Cardiac muscle cell (in vitro differentiated cells and primary cell): ENCODE data around the gene RMND5A. TPM values are rescaled to one million over a fixed set of nuclear protein-coding genes. Genes with fewer than 3 reads are reported as not detected.

Source experiments
- DNase-seq, 2 donors: peaks; one replicate each; pipeline versions ENCODE4 v3.0.0 to v3.0.0-alpha.2; 2010 to 2017; ENCODE audit warnings: low read depth in 1 of 2, low spot score in 1 of 2
- H3K27ac ChIP-seq: fragments of 200-600 bp; sonication (generic); 2 replicates; pipeline ENCODE4 v1.5.1; 2016
- H3K27me3 ChIP-seq: fragments of 200-600 bp; sonication (generic); 2 replicates; pipeline ENCODE4 v1.6.0; 2016; ENCODE audit warnings: control low read depth
- H3K36me3 ChIP-seq: fragments of 200-600 bp; sonication (generic); 2 replicates; pipeline ENCODE4 v1.5.1; 2016; ENCODE audit warnings: control low read depth
- H3K4me1 ChIP-seq: fragments of 200-600 bp; sonication (generic); 2 replicates; pipeline ENCODE4 v1.8.1; 2017; ENCODE audit warnings: low read depth, mild to moderate bottlenecking, mixed run types
- H3K4me3 ChIP-seq: fragments of 200-600 bp; sonication (generic); 2 replicates; pipeline ENCODE4 v1.5.1; 2016; ENCODE audit warnings: mild to moderate bottlenecking
- H3K9me3 ChIP-seq: fragments of 200-600 bp; sonication (generic); 2 replicates; pipeline ENCODE4 v1.5.1; 2017; ENCODE audit warnings: low read depth, mild to moderate bottlenecking, control low read depth
- CTCF ChIP-seq: IDR thresholded peaks from 2 replicates; pipeline ENCODE4 v1.5.1; 2012; ENCODE audit warnings: low read depth, mild to moderate bottlenecking, low read length
- polyA plus RNA-seq: library from polyadenylated mRNA; unstranded; fragments of >200 nt; fragmentation: Nextera tagmentation; extraction: Ambion mirVana; gene quantifications from 2 replicates; pipeline ENCODE4 v1.2.1, GENCODE V29; 2016
- total RNA-seq: library from RNA; depleted of rRNA; stranded (reverse); fragments of >200 nt; gene quantifications from 2 replicates; pipeline ENCODE4 v1.2.3, GENCODE V29; 2016

The RMND5A gene
- total and polyA plus RNA-seq, 2 experiments from 2014 or later = 30.8 to 63.4 TPM

GRCh38 chr2:86787736-86788135 is 67.6 kb downstream of the RMND5A start:
- peaks cover 76% of the 10 kb centered on the region for H3K27me3 ChIP-seq

DNA sequence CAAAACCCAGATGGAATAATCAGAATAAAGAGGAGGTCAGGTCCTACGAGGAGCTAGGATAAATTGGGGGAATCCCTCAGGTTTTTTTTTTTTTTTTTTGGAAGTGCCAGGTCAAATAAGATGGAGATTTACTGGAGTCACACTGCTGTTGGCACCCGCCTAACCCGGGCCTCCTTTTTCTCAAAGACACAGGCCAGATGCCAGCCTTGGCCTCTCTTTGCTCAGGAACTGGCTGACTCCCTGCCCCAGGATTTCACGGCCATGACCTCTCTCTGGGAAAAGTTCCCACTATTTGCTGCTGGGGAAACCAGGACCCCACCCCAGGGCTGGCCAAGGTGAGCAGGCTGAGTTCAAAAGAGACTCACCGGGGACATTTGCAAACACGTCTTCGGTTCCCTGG is 68.1 kb downstream of the RMND5A start:
- H3K27me3 ChIP-seq = peaks cover 80% of the 10 kb centered on the region
- no peak for DNase-seq
- no peak for TF ChIP-seq CTCF

More at GRCh38 chr2:86787736-86788135, 67.6 kb downstream of the RMND5A start:
- Histone ChIP-seq H3K36me3 (no peaks in the 10 kb centered on the region), H3K27ac (no peak overlapping the region), H3K4me3 (no peak overlapping the region), H3K4me1 (peaks cover under 1% of the 10 kb centered on the region), H3K9me3 (no peaks in the 10 kb centered on the region)
- no peak for TF ChIP-seq CTCF
- DNase-seq = peak in 1 of 2 donors; percentile 28

DNA sequence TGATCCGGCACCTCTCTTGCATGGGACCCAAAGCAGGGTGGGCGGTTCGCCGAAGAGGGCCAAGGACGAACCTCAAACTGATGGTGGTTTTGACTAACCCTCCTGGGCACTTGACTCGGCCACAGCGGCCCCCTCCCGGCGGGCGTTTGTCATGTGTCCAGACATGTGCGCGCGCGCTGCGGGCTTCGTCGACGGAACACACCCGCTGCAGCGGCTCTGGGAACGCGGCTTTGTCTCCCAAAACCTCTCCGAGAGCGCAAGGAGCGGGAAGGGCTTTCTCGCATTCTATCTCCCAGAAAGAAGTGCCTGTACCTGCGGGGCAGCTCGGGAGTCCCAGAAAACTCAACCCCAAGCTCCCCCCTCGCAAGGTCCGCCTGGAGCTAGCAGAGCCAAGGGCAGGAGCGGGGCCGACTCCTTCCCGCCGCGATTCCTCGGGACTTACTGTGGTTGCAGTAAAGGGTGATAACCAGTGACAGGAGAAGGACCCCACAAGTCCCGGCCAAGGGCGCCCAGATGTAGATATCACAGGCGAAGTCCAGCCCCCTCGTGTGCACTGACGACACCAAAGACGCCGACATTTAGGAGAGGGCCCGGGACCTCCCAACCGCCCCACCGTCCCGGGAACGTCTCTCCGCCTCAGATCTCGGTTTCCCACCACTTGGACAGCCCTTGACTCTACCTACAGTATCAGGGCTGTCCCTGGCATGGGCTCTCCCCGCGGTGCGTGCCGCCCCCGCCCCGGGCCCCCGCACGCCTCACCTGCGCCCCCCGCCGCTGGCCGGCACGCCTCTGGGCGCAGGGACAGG is 69.0 kb downstream of the RMND5A start:
- no peak for TF ChIP-seq CTCF
- Histone ChIP-seq H3K9me3 (no peaks in the 10 kb centered on the region), H3K36me3 (no peaks in the 10 kb centered on the region), H3K27ac (no peak overlapping the region), H3K4me3 (no peak overlapping the region), H3K4me1 (no peaks in the 10 kb centered on the region), H3K27me3 (peaks cover 90% of the 10 kb centered on the region)
- DNase-seq = no peak

More for the DNA sequence above, 68.1 kb downstream of the RMND5A start:
- Histone ChIP-seq H3K4me1 (no peaks in the 10 kb centered on the region), H3K27ac (no peak overlapping the region), H3K9me3 (no peaks in the 10 kb centered on the region), H3K4me3 (no peak overlapping the region), H3K36me3 (no peaks in the 10 kb centered on the region)

DNA sequence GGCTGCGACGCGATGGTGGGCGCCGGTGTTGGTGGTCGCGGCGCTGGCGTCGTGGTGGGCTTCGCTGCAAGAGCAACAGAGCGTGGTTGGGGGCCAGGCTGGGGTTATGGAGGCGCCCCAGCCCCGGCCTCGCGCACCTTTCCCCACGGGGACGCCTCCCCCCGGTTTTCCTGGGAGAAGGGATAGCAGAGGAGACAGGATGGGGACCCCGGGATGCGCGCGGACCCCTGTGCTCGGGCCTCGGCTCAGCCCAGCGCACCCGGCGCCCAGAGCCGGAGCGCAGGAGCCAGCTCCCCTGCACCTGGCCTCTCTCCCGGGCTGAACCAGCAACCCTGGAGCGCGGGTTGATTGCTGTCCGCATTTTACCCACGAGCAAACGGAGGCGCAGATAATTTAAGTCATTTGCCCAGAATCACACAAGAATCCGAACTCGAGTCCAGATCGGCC is 69.6 kb downstream of the RMND5A start:
- no peak for DNase-seq
- Histone ChIP-seq H3K27ac (no peak overlapping the region), H3K4me1 (no peaks in the 10 kb centered on the region), H3K4me3 (no peak overlapping the region), H3K36me3 (no peaks in the 10 kb centered on the region), H3K27me3 (peaks cover 94% of the 10 kb centered on the region), H3K9me3 (no peaks in the 10 kb centered on the region)
- TF ChIP-seq CTCF = no peak

- no peaks in the 10 kb centered on the region for H3K4me1 ChIP-seq
- TF ChIP-seq CTCF = no peak
- no peak for DNase-seq
- peak overlapping the region; percentile 17 for H3K4me3 ChIP-seq
- H3K9me3 ChIP-seq = no peaks in the 10 kb centered on the region
- H3K27ac ChIP-seq = no peak overlapping the region
- no peaks in the 10 kb centered on the region for H3K36me3 ChIP-seq
- H3K27me3 ChIP-seq = peaks cover 96% of the 10 kb centered on the region
Measured at GRCh38 chr2:86790134-86790675, 70.1 kb downstream of the RMND5A start.
